WTC11 (cell line): Measurements from ENCODE around the gene APOL2. TPM values are rescaled to one million over a fixed set of nuclear protein-coding genes. Genes with fewer than 3 reads are reported as not detected.

Source experiments
- ATAC-seq: fragments of 200-7000 bp; cut with Tn5 transposase; 2 replicates; pipeline ENCODE4 v1.10.0; 2021; ENCODE audit warnings: mild to moderate bottlenecking, moderate library complexity
- CTCF ChIA-PET: fragments of 300-600 bp; sonication (Branson Sonifier 250); formaldehyde crosslinking; loops from one replicate; lab custom pipeline; 2021; ENCODE audit warnings: antibody characterized with exemption; lab: Charles Lee
- POLR2A ChIA-PET: fragments of 350-600 bp; sonication (Branson Sonifier 250); formaldehyde crosslinking; loops from one replicate; lab custom pipeline; 2021; ENCODE audit warnings: antibody characterized with exemption; lab: Charles Lee
- DNase-seq: peaks from one replicate; pipeline ENCODE4 v3.0.0; 2021; ENCODE audit warnings: low spot score
- H3K27ac Mint-ChIP-seq: 2 replicates; pipeline ENCODE4 v1.8.0; 2021; ENCODE audit warnings: mixed read lengths
- H3K27me3 Mint-ChIP-seq: 2 replicates; pipeline ENCODE4 v1.8.0; 2021; ENCODE audit warnings: low read depth, mild to moderate bottlenecking, moderate library complexity, mixed read lengths
- H3K36me3 Mint-ChIP-seq: 2 replicates; pipeline ENCODE4 v1.8.0; 2021; ENCODE audit warnings: mixed read lengths
- H3K4me1 Mint-ChIP-seq: 2 replicates; pipeline ENCODE4 v1.8.0; 2022; ENCODE audit warnings: mixed read lengths
- H3K4me3 Mint-ChIP-seq: 2 replicates; pipeline ENCODE4 v1.8.0; 2021; ENCODE audit warnings: mild to moderate bottlenecking, moderate library complexity, mixed read lengths
- H3K9me3 Mint-ChIP-seq: 2 replicates; pipeline ENCODE4 v1.8.0; 2021; ENCODE audit warnings: mixed read lengths
- FOXJ3 ChIP-seq: sonication (generic); formaldehyde crosslinking; IDR thresholded peaks from 2 replicates; pipeline ENCODE4 v1.9.0; 2021; ENCODE audit warnings: missing genetic modification reagents, mild to moderate bottlenecking, borderline replicate concordance
- FOXP1 ChIP-seq: sonication (generic); formaldehyde crosslinking; IDR thresholded peaks from 2 replicates; pipeline ENCODE4 v1.8.0; 2022; ENCODE audit warnings: missing genetic modification reagents, mild to moderate bottlenecking, moderate library complexity, borderline replicate concordance
- JUN ChIP-seq: sonication (generic); formaldehyde crosslinking; IDR thresholded peaks from 2 replicates; pipeline ENCODE4 v1.8.0; 2023; ENCODE audit warnings: mild to moderate bottlenecking, missing genetic modification reagents
- NFE2L1 ChIP-seq: sonication (generic); formaldehyde crosslinking; IDR thresholded peaks from 2 replicates; pipeline ENCODE4 v1.8.1; 2023; ENCODE audit warnings: missing genetic modification reagents
- OVOL2 ChIP-seq: fragments of 250-450 bp; sonication (Bioruptor Pico); IDR thresholded peaks from 2 replicates; pipeline ENCODE4 v1.9.0; 2021; ENCODE audit warnings: mild to moderate bottlenecking, borderline replicate concordance
- RORB ChIP-seq: fragments of 250-450 bp; sonication (Bioruptor Pico); IDR thresholded peaks from 2 replicates; pipeline ENCODE4 v1.9.0; 2021; ENCODE audit warnings: mild to moderate bottlenecking
- SMAD4 ChIP-seq: sonication (generic); formaldehyde crosslinking; IDR thresholded peaks from 2 replicates; pipeline ENCODE4 v1.8.0; 2022; ENCODE audit warnings: mild to moderate bottlenecking, missing genetic modification reagents
- ZNF138 ChIP-seq: sonication (generic); formaldehyde crosslinking; conservative IDR thresholded peaks from 2 replicates; pipeline ENCODE4 v1.8.1; 2022; ENCODE audit warnings: mild to moderate bottlenecking, moderate library complexity, missing genetic modification reagents
- total RNA-seq: library from RNA; stranded (reverse); gene quantifications from 3 replicates; pipeline ENCODE4 v1.2.3, GENCODE V29; 2021
- TF ChIP-seq, protein P1 (sequence below): fragments of 250-450 bp; sonication (Bioruptor Pico); IDR thresholded peaks from 2 replicates; pipeline ENCODE4 v1.8.0; 2021; ENCODE audit warnings: mild to moderate bottlenecking
- TF ChIP-seq, protein P2 (sequence below): sonication (generic); formaldehyde crosslinking; IDR thresholded peaks from 2 replicates; pipeline ENCODE4 v1.8.1; 2023; ENCODE audit warnings: mild to moderate bottlenecking, moderate library complexity, missing genetic modification reagents
- TF ChIP-seq, protein P3 (sequence below): sonication (generic); formaldehyde crosslinking; IDR thresholded peaks from 2 replicates; pipeline ENCODE4 v1.8.1; 2023; ENCODE audit warnings: mild to moderate bottlenecking, missing genetic modification reagents, borderline replicate concordance
- TF ChIP-seq, protein P4 (sequence below): sonication (generic); formaldehyde crosslinking; IDR thresholded peaks from 2 replicates; pipeline ENCODE4 v1.8.0; 2022; ENCODE audit warnings: mild to moderate bottlenecking, missing genetic modification reagents
- TF ChIP-seq, protein P5 (sequence below): sonication (generic); formaldehyde crosslinking; IDR thresholded peaks from 2 replicates; pipeline ENCODE4 v1.8.1; 2022; ENCODE audit warnings: low read depth, mild to moderate bottlenecking, moderate library complexity, missing genetic modification reagents, borderline replicate concordance
- TF ChIP-seq, protein P6 (sequence below): sonication (generic); formaldehyde crosslinking; IDR thresholded peaks from 2 replicates; pipeline ENCODE4 v1.8.1; 2022; ENCODE audit warnings: missing genetic modification reagents, borderline replicate concordance
- TF ChIP-seq, protein P7 (sequence below): sonication (generic); formaldehyde crosslinking; conservative IDR thresholded peaks from 2 replicates; pipeline ENCODE4 v1.8.1; 2023; ENCODE audit warnings: mild to moderate bottlenecking, low read depth, missing genetic modification reagents, moderate library complexity

Gene APOL2
- total RNA-seq, 1 experiment from 2014 or later = 11.2 TPM

DNA sequence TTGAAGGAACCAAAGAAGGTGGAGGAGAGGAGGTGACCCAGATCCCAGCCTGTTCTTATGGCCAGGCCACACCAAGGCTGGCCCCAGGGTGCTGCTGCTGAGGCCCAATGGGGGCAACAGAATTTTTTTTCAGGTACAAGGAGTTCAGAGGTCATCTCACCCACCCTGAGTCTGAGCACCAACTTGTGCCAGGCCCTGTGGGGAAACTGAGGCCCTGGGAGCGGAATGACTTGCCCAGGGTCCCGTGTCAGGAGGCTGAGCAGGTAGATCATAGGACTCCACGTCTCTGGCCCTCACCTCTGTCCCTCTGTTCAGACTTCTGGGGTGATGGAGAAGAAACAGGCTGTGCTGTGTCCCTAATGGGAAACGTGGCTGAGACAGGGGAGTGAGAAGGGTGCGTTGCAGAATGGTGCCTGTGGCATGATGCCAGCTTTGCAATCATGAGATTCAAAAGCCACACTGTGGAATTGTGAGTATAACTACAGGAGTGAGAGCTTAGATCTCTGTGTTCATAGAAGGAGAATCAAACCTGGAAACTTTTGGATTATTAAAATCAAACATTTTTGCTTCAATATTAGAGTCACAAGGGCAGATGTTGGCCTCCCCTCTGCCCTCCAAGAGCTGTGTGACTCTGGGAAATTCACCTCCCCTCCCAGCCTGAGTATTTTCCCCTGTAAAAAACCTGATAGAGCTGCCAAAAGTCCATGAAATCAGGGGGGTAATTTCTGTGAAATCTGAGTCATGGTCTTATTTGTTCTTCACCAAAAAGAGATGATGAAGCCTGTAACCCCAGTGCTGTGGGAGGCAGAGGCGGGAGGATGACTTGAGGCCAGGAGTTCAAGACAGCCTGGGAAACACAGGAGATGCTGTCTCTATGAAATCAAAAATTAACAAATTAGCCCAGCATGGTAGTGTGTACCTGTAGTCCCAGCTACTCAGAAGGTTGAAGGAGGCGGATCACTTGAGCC lies 14.5 kb upstream of the APOL2 start (continued):
- TF ChIP-seq OVOL2 (CRISPR knock-in tag) (no peak), SMAD4 (CRISPR knock-in tag) (no peak), ZNF138 (no peak), FOXP1 (CRISPR knock-in tag) (no peak)
- TF ChIP-seq, protein P1, sequence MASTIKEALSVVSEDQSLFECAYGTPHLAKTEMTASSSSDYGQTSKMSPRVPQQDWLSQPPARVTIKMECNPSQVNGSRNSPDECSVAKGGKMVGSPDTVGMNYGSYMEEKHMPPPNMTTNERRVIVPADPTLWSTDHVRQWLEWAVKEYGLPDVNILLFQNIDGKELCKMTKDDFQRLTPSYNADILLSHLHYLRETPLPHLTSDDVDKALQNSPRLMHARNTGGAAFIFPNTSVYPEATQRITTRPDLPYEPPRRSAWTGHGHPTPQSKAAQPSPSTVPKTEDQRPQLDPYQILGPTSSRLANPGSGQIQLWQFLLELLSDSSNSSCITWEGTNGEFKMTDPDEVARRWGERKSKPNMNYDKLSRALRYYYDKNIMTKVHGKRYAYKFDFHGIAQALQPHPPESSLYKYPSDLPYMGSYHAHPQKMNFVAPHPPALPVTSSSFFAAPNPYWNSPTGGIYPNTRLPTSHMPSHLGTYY (CRISPR knock-in tag) = no peak
- TF ChIP-seq, protein P2, sequence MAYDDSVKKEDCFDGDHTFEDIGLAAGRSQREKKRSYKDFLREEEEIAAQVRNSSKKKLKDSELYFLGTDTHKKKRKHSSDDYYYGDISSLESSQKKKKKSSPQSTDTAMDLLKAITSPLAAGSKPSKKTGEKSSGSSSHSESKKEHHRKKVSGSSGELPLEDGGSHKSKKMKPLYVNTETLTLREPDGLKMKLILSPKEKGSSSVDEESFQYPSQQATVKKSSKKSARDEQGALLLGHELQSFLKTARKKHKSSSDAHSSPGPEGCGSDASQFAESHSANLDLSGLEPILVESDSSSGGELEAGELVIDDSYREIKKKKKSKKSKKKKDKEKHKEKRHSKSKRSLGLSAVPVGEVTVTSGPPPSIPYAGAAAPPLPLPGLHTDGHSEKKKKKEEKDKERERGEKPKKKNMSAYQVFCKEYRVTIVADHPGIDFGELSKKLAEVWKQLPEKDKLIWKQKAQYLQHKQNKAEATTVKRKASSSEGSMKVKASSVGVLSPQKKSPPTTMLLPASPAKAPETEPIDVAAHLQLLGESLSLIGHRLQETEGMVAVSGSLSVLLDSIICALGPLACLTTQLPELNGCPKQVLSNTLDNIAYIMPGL (CRISPR knock-in tag) = no peak
- TF ChIP-seq, protein P3, sequence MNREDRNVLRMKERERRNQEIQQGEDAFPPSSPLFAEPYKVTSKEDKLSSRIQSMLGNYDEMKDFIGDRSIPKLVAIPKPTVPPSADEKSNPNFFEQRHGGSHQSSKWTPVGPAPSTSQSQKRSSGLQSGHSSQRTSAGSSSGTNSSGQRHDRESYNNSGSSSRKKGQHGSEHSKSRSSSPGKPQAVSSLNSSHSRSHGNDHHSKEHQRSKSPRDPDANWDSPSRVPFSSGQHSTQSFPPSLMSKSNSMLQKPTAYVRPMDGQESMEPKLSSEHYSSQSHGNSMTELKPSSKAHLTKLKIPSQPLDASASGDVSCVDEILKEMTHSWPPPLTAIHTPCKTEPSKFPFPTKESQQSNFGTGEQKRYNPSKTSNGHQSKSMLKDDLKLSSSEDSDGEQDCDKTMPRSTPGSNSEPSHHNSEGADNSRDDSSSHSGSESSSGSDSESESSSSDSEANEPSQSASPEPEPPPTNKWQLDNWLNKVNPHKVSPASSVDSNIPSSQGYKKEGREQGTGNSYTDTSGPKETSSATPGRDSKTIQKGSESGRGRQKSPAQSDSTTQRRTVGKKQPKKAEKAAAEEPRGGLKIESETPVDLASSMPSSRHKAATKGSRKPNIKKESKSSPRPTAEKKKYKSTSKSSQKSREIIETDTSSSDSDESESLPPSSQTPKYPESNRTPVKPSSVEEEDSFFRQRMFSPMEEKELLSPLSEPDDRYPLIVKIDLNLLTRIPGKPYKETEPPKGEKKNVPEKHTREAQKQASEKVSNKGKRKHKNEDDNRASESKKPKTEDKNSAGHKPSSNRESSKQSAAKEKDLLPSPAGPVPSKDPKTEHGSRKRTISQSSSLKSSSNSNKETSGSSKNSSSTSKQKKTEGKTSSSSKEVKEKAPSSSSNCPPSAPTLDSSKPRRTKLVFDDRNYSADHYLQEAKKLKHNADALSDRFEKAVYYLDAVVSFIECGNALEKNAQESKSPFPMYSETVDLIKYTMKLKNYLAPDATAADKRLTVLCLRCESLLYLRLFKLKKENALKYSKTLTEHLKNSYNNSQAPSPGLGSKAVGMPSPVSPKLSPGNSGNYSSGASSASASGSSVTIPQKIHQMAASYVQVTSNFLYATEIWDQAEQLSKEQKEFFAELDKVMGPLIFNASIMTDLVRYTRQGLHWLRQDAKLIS (CRISPR knock-in tag) = no peak

DNA sequence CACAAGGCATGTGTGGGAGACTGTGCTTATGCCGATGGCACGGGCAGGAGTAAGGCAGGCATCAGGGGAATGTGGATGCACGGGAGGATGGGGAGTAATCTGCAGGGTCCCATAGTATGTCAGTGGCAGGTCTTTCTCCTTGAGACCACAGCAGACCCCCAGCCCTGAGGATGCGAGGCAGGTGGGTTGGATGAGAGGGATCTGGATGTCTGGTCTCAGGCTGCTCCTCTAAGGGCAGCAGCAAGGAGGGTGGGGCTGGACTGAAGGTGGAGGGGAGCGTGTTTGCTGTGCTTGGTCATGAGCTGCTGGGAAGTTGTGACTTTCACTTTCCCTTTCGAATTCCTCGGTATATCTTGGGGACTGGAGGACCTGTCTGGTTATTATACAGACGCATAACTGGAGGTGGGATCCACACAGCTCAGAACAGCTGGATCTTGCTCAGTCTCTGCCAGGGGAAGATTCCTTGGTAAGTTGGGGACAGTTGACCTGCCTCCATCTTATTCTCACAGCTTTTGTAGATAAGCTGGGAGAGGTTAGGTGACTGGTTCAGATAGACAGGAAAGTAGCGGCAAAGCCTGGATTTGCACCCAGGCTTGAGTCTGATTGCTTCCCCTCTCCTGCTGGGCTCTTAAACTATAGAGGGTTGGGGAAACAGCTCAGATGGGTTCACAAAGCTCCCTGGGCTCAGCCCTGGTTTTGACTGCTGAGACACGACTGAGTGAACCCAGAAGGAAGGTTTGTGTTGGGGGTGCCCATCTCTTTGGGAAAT lies 13.6 kb upstream of the APOL2 start, which contains the start of gene APOL1:
APOL1 (plus strand) TSS at position 380 of the 769 bp plus-strand sequence. CDS start 1,823 bp downstream, outside the sequence.
- peaks cover 33% of the 10 kb centered on the region for H3K4me1 Mint-ChIP-seq
- ATAC-seq (no peak), DNase-seq (no peak)
- H3K27me3 Mint-ChIP-seq = no peaks in the 10 kb centered on the region
- peaks cover 26% of the 10 kb centered on the region for H3K9me3 Mint-ChIP-seq
- ChIA-PET CTCF (interaction anchor here (1.0 to 1.5 kb wide), 2 partner anchors 58 to 73 kb away, joined by 3 to 4 read pairs; no protein-coding TSS in a partner anchor), POLR2A (no interaction called here)
- no peak within 1 kb of the TSS for H3K27ac Mint-ChIP-seq
- H3K36me3 Mint-ChIP-seq = peaks cover 14% of the 10 kb centered on the region
- no peak within 1 kb of the TSS for H3K4me3 Mint-ChIP-seq
- TF ChIP-seq, protein P4, sequence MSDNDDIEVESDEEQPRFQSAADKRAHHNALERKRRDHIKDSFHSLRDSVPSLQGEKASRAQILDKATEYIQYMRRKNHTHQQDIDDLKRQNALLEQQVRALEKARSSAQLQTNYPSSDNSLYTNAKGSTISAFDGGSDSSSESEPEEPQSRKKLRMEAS = no peak
- TF ChIP-seq NFE2L1 (CRISPR knock-in tag) = no peak
- TF ChIP-seq JUN = no peak
- TF ChIP-seq, protein P1 (CRISPR knock-in tag) = no peak
- TF ChIP-seq, protein P5, sequence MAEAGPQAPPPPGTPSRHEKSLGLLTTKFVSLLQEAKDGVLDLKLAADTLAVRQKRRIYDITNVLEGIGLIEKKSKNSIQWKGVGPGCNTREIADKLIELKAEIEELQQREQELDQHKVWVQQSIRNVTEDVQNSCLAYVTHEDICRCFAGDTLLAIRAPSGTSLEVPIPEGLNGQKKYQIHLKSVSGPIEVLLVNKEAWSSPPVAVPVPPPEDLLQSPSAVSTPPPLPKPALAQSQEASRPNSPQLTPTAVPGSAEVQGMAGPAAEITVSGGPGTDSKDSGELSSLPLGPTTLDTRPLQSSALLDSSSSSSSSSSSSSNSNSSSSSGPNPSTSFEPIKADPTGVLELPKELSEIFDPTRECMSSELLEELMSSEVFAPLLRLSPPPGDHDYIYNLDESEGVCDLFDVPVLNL (CRISPR knock-in tag) = no peak
- TF ChIP-seq, protein P6, sequence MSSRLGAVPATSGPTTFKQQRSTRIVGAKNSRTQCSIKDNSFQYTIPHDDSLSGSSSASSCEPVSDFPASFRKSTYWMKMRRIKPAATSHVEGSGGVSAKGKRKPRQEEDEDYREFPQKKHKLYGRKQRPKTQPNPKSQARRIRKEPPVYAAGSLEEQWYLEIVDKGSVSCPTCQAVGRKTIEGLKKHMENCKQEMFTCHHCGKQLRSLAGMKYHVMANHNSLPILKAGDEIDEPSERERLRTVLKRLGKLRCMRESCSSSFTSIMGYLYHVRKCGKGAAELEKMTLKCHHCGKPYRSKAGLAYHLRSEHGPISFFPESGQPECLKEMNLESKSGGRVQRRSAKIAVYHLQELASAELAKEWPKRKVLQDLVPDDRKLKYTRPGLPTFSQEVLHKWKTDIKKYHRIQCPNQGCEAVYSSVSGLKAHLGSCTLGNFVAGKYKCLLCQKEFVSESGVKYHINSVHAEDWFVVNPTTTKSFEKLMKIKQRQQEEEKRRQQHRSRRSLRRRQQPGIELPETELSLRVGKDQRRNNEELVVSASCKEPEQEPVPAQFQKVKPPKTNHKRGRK (CRISPR knock-in tag) = no peak
- TF ChIP-seq RORB (CRISPR knock-in tag) = no peak
- TF ChIP-seq, protein P7, sequence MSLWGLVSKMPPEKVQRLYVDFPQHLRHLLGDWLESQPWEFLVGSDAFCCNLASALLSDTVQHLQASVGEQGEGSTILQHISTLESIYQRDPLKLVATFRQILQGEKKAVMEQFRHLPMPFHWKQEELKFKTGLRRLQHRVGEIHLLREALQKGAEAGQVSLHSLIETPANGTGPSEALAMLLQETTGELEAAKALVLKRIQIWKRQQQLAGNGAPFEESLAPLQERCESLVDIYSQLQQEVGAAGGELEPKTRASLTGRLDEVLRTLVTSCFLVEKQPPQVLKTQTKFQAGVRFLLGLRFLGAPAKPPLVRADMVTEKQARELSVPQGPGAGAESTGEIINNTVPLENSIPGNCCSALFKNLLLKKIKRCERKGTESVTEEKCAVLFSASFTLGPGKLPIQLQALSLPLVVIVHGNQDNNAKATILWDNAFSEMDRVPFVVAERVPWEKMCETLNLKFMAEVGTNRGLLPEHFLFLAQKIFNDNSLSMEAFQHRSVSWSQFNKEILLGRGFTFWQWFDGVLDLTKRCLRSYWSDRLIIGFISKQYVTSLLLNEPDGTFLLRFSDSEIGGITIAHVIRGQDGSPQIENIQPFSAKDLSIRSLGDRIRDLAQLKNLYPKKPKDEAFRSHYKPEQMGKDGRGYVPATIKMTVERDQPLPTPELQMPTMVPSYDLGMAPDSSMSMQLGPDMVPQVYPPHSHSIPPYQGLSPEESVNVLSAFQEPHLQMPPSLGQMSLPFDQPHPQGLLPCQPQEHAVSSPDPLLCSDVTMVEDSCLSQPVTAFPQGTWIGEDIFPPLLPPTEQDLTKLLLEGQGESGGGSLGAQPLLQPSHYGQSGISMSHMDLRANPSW (CRISPR knock-in tag) = no peak
- no peak for TF ChIP-seq FOXJ3
